KBM-7 (cell line): ENCODE measurements around the gene SNX10.

Experiments
- DNase-seq: peaks from one replicate; pipeline ENCODE4 v3.0.0-alpha.2; 2015
- in situ Hi-C: fragments of 300-500 bp; cut with MboI; formaldehyde crosslinking; loops from 2 replicates; pipeline ENCODE4 v1.14.3; 2020; ENCODE audit warnings: low sequenced_read_pairs, low pct_unique_long_range_greater_than_20kb, mixed read lengths

Gene SNX10

DNA sequence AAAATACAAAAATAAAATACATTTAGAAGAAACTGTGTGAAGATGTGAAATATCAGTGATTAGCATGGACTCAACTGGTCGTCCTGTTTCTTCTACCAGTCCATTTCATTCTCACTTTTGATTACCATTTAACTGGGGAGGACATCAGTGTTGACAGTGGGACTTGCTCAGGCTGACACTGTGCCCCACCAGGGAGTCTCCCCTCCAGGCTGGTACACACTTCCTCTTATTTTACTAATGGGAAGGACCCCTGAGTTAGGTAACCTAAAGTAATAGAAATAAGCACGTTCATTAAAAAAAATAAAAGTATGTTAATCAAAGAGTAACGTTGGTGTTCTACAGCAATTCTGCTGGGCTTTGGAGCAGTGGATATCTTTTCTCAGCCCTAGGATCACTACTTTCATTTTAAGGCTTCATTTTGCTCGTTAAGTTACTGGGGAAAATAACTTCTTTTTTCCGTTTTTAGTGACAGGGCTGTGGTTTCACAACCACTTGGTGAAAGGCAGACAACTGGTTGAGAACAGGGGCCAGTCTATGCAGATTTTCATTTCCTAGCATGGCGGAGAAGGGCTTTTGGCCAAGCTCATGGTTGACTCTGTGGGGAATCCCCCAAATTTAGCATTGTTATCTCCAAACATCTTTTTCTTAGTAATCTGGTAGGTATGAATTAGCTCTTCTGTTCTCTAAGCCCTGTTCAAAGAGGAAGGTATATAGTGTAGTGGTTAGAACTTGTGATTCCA lies 2.1 kb downstream of the SNX10 start:
- in situ Hi-C loops: no loop called here
- peak; percentile 75 for DNase-seq

DNA sequence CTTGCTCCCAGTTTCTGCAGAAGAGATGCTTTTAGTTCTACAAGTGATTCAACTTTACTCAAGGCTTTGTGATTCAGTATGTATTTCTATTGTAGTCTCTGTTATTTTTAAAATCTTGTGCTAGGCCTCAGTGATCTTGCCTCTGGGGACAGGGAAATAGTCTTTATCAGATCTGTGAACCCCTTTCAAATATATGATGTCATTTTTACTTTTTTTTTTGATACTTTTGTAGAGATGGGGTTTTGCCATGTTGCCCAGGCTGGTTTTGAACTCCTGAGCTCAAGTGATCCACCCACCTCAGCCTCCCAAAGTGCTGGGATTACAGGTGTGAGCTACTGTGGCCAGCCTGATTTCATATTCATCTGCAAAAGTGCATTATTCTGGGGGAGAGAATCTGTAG lies 3.4 kb downstream of the SNX10 start:
- in situ Hi-C loops: no loop called here
- DNase-seq: no peak

DNA sequence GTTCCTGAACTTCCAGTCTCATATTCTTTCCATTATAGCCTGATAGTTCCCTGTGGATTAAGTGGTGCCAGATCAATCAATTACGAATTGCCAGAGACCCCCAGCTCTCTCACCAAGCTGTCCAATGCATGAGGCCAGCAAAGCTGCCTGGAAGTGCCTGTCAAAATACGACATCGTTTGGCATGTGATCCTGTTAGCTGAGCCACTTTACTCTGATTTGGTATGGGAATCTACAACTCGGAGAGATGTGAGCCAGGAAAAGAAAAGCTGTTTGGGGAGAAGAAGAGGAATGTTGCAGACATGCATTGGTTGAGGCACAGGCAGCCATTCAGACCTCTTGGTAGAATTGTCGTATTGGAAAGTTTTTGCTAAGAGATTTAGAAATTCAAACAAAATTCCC lies 3.9 kb downstream of the SNX10 start:
- DNase-seq: no peak
- in situ Hi-C loops: no loop called here

GRCh38 chr7:26298472-26299058 lies 6.9 kb downstream of the SNX10 start:
- in situ Hi-C loops: no loop called here
- no peak for DNase-seq

DNA sequence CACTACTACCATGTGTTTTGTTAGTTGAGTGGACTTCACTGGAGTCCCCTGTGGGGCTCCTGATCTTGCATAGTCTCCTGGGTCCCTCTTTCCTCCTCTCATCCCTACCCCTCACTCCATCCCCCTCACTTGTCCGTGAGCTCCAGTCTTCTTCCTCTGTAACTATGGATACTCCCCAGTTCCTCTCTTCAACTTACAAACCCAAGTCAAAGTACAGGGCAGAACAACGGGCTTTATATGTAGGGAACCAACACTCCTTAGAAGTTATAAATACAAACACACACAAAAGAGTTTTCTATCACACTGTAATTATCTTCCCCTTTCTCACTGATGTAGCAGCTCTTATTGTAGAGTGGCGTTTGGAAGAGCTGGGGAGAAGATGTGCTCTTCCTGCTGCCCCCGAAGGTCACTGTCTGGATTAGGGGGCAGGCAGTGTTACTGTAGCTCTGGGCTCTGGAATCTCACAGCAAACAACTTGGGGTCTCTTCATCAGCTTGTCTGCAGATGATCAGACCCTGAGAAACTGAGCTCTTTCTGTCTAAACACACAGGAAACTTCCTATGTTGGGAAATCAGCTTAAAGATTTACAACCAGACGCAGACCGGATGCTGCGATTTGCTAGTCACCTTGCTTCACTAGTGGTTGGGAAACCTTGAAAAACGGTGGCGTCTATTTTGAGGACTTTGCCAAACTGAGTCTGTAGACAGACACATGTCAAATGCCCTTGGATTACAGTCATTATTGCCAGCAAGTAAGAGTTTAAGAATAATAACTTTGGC lies 13.6 kb downstream of the SNX10 start:
- in situ Hi-C loops: no loop called here
- DNase-seq: peak; percentile 71

DNA sequence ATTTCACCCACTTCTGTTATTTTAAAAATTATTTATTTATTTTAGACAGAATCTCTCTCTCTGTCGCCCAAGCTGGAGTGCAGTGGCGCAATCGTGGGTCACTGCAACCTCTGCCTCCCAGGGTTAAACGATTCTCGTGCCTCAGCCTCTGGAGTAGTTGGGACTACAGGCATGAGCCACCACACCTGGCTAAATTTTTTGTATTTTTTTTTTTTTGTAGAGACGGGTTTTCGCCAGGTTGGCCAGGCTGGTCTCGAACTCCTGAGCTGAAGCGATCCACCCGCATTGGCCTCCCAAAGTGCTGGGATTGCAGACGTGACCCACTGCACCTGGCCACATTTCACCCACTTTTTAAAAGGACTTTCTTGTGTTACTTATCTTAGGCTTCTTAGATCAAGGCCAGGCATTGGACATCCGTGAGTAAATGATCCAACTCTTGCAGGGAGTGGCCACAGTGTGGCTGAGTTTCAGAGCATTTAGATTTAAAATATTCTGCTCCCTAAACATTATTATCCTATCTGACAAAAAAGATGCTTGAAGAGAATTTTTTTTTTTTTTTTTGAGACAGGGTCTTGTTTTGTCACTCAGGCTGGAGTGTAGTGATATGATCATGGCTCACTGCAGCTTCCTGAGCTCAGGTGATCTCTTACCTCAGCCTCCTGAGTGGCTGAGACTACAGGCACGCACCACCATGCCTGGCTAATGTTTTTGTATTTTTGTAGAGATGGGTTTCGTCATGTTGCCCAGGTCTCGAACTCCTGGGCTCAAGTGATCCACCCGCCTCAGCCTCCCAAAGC lies 14.4 kb downstream of the SNX10 start:
- DNase-seq: no peak
- in situ Hi-C loops: no loop called here

DNA sequence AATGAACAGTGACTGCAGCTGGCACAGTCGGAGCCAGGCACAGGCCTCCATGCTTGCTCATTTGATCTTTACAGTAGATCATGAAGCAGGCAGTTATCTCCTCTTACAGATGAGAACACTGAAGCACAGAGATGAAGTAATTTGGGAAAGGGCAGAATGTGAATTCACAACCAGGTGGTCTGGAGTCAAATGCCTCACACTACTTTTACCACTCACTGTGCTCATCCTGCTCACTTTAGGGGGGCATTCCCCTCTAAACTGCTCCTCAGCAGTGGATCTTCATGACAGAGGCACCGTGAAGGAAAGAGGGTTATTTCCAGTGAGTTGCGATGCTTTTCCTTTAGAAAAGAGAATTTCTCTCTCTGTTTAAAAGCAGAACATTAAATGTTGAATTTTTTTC lies 15.1 kb downstream of the SNX10 start:
- no peak for DNase-seq
- in situ Hi-C loops: no loop called here

- in situ Hi-C loops: no loop called here
Observed at GRCh38 chr7:26307226-26307625, 15.6 kb downstream of the SNX10 start.

DNA sequence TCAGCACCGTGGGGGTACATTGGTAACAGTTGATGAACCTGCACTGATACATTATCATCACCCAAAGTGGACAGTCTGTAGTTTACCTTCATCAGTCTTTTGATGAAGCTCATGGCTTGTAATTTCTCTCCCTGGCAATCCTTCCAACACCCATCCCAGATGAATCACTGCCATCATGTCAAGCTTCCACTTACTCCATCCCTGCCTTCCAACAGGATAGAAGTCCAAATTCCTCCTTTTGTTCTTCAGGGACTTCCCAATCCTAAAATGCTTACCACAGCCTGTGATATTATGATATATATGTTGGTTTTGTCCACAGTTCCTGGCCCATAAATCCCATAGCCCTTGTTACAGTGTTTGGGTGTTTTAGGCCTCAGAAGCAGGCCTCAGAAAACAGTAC lies 16.1 kb downstream of the SNX10 start:
- in situ Hi-C loops: no loop called here
- DNase-seq: no peak

More at GRCh38 chr7:26307226-26307625, 15.6 kb downstream of the SNX10 start:
- DNase-seq: peak; percentile 57

DNA sequence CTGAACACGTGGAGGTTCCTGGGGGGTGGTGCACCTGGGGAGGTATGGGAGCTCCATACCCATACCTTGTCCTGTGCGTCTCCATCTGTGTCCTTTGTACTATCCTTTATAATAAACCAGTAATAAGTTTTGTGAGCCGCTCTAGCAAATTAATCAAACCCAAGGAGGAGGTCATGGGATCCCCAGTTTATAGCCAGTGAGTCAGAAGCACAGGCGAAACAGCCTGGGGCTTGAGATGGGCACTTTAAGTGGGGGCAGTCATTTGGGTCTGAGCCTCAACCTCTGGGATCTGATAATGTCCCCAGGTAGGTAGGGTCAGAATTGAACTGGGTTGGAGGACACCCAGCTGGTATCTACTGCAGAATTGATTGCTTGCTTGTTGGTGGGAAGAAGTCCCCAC lies 16.9 kb downstream of the SNX10 start:
- no peak for DNase-seq
- in situ Hi-C loops: no loop called here

- in situ Hi-C loops: no loop called here
- no peak for DNase-seq
Observed at GRCh38 chr7:26309089-26309488, 17.4 kb downstream of the SNX10 start.

DNA sequence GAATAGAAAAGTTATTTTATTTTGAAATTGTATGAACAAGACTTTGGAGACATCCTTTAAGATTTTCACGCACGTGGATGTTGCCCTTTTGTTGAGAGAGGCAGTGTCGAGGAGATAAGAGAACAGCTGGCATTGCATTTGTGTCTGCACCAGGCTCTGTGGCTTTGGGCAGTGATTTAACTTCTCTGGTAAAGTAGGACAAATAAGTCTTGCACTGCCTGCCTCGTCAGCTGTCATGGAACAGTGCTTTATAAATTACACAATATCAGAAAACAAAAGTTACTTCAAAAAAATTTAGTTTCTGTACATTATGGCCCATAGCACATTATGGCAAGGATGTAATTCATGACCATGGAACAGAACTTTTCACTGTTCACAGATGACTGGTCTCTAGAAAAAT lies 20.1 kb downstream of the SNX10 start:
- DNase-seq: no peak
- in situ Hi-C loops: no loop called here

GRCh38 chr7:26317211-26317610 lies 25.5 kb downstream of the SNX10 start:
- no peak for DNase-seq
- in situ Hi-C loops: no loop called here

DNA sequence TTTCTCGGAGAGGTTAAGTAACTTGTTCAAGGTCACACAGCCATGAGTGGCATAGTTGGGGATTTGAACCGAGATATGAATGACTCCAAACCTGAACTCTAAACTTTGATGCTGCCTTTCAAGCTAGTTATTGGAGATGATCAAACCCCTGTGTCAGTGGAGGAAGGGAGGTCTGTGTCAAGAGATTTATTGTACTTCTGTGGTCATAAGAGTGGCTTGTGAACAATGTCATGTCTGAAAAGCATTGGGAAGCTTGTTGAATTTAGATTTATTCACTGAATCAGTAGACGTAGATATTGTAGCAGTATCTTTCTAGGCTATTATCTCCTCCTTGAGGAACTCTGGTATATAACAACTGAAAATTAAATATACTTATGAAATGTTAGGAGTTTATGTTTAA lies 27.3 kb downstream of the SNX10 start:
- DNase-seq: no peak
- in situ Hi-C loops: no loop called here

GRCh38 chr7:26319636-26320035 lies 28.0 kb downstream of the SNX10 start:
- DNase-seq: no peak
- in situ Hi-C loops: no loop called here

DNA sequence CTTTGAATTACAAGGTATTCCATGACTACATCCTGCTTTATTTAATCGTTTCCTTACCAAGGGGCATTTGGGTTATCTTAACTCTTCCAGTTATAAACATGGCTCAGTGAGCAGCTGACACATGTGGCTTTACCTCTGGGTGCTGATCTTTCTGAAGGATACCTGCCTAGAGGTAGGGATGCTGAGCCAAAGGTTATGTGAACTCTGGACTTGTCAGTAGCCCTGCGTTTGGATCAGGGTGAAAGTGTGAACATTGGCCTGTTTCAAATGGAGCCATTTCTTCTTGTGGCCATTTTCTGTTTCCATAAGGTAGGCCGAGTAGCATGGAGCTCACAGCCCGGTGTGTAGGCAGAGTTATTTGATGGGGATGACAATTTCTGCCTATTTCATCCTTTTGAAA lies 29.2 kb downstream of the SNX10 start:
- in situ Hi-C loops: no loop called here

GRCh38 chr7:26321435-26321834 lies 29.8 kb downstream of the SNX10 start:
- no peak for DNase-seq
- in situ Hi-C loops: no loop called here

More for the DNA sequence above, 29.2 kb downstream of the SNX10 start:
- DNase-seq: no peak

- in situ Hi-C loops: no loop called here
- no peak for DNase-seq
Observed at GRCh38 chr7:26326211-26326610, 34.5 kb downstream of the SNX10 start.

DNA sequence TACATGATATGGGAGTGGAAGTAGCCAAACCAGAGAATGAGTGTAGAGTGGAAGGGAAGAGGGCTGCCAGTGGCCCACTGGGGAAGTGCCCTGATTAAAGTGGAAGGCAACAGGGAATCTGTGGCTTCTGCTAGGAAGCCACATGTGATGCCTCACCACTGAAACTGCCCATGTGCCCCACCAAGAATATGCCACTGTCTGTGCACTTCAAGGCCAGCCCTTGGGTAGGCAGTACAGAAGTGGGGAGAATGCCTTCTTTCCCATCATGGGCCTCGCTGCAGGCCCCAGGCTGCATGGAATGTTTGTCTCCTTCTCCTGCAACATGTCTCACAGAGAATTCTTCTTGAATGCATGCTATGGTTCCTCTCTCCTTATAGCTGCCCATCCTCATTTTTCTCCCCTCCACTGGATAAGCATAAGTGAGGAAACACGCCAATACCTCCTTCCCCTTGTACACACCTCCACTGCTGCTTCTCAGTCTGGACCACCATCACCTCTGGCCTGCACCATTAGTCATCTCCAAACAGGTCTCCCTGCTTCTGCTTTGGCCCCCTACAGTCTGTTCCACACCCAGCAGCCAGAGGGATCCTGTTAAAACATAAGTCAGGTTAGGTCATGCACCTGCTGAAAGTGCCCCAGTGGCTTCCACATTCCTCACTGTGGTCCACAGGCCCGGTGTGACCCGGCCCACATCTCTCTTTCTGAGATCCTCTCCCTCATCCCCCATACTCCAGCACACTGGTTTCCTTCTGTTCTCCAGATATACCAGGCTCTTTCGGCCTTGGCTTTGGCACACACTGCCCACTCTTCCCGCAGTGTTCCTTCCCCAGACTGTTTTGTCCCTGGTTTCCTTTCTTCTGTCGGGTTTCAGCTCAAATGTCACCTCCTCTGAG lies 37.1 kb downstream of the SNX10 start:
- DNase-seq: no peak
- in situ Hi-C loops: no loop called here
